ENCODE results near the gene MROH2A. TPM values are rescaled to one million over a fixed set of nuclear protein-coding genes. Genes with fewer than 3 reads are reported as not detected.

MROH2A gene
- total and polyA plus RNA-seq, 4 donors, result 0.80 TPM; not detected in 3

GRCh38 chr2:233802132-233802815, 24.1 kb downstream of the MROH2A start:
- 63 to 75% methylated on average over 3 of the region's 3 CpGs for WGBS, 2 donors
- Histone ChIP-seq H3K27ac (ENCODE audit: low read depth in 1 of 2, low read length in 1 of 2) (no peak overlapping the region), H3K9me3 (ENCODE audit: control insufficient read depth in 4 of 4, insufficient read depth in 3 of 4, low read length in 3 of 4) (no peaks in the 10 kb centered on the region), H3K4me3 (no peak overlapping the region), H3K4me1 (ENCODE audit: control insufficient read depth in 5 of 5, insufficient read depth in 5 of 5, low read length in 5 of 5) (no peaks in the 10 kb centered on the region), H3K27me3 (ENCODE audit: control insufficient read depth in 3 of 3, insufficient read depth in 3 of 3, low read length in 2 of 3) (no peaks in the 10 kb centered on the region), H3K9ac (ENCODE audit: insufficient read depth in 1 of 2, low read length in 2 of 2) (no peak overlapping the region), H3K36me3 (ENCODE audit: control insufficient read depth in 4 of 4, insufficient read depth in 4 of 4, low read length in 4 of 4) (no peaks in the 10 kb centered on the region)
- TF ChIP-seq CTCF (IDR thresholded peaks at IDR 0.05; ENCODE audit: control extremely low read depth, extremely low read depth), result no peak
- DNase-seq, result no peak
- no peak for ATAC-seq (ENCODE audit: insufficient read depth, low FRiP score)

- Histone ChIP-seq H3K9ac (ENCODE audit: insufficient read depth in 1 of 2, low read length in 2 of 2) (no peak overlapping the region), H3K27me3 (ENCODE audit: control insufficient read depth in 3 of 3, insufficient read depth in 3 of 3, low read length in 2 of 3) (no peaks in the 10 kb centered on the region), H3K36me3 (ENCODE audit: control insufficient read depth in 4 of 4, insufficient read depth in 4 of 4, low read length in 4 of 4) (no peaks in the 10 kb centered on the region), H3K4me3 (no peak overlapping the region), H3K9me3 (ENCODE audit: control insufficient read depth in 4 of 4, insufficient read depth in 3 of 4, low read length in 3 of 4) (no peaks in the 10 kb centered on the region), H3K4me1 (ENCODE audit: control insufficient read depth in 5 of 5, insufficient read depth in 5 of 5, low read length in 5 of 5) (no peaks in the 10 kb centered on the region), H3K27ac (ENCODE audit: low read depth in 1 of 2, low read length in 1 of 2) (no peak overlapping the region)
- no peak for ATAC-seq (ENCODE audit: insufficient read depth, low FRiP score)
- DNase-seq, result no peak
- no peak for TF ChIP-seq CTCF (IDR thresholded peaks at IDR 0.05; ENCODE audit: control extremely low read depth, extremely low read depth)
- 67 to 81% methylated on average over 2 of the region's 2 CpGs for WGBS, 2 donors
These were observed 25.3 kb downstream of the MROH2A start for GRCh38 chr2:233803292-233803911.

GRCh38 chr2:233803994-233804393, 25.9 kb downstream of the MROH2A start:
- no peak for TF ChIP-seq CTCF (IDR thresholded peaks at IDR 0.05; ENCODE audit: control extremely low read depth, extremely low read depth)
- DNase-seq (no peak), ATAC-seq (ENCODE audit: insufficient read depth, low FRiP score) (no peak)
- no peak overlapping the region for H3K4me3 ChIP-seq
- no peaks in the 10 kb centered on the region for H3K4me1 ChIP-seq (ENCODE audit: control insufficient read depth in 5 of 5, insufficient read depth in 5 of 5, low read length in 5 of 5)
- WGBS, 2 donors, result 56 to 76% methylated on average over 8 of the region's 8 CpGs
- H3K27me3 ChIP-seq (ENCODE audit: control insufficient read depth in 3 of 3, insufficient read depth in 3 of 3, low read length in 2 of 3), result no peaks in the 10 kb centered on the region
- no peaks in the 10 kb centered on the region for H3K36me3 ChIP-seq (ENCODE audit: control insufficient read depth in 4 of 4, insufficient read depth in 4 of 4, low read length in 4 of 4)
- H3K9ac ChIP-seq (ENCODE audit: insufficient read depth in 1 of 2, low read length in 2 of 2), result no peak overlapping the region
- H3K27ac ChIP-seq (ENCODE audit: low read depth in 1 of 2, low read length in 1 of 2), result no peak overlapping the region
- H3K9me3 ChIP-seq (ENCODE audit: control insufficient read depth in 4 of 4, insufficient read depth in 3 of 4, low read length in 3 of 4), result no peaks in the 10 kb centered on the region
